Measurements from ENCODE around the gene MAPK8IP1.

DNA sequence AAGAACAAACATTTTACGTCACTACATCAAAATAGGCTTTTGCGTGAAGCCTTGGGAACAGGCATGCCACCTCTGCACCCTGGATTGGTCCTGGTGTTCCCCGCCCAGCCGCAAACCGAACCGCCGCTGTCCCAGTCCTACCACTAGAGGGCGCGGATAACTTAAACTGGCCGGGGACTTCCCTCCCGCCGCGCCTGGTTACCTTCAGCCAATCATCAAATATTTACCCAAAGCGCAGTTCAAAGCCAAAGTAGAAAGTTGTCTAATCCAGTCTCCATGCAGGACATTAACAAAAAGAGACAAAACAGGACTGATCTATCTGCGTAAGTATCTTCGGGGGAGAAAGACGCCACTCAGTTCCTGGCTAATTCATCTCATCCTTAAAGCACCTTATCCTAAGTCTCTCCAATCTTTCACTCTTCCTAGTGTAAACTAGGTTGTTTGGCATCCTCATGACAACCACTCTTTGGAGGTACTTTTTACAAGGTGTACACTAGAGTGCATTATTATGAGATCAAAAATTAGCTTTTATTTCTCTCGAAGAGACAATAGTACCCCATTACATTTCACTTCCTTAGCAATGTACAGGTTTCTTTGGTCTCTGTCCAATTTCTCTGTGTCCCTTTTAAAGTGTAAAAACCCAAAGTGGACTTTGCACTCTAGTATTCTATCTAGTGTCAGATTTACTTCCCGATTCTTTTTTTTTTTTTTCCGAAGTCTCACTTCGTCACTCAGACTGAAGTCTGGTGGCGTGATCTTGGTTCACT, 42.1 kb upstream of the MAPK8IP1 start:
- TF ChIP-seq, protein P1, sequence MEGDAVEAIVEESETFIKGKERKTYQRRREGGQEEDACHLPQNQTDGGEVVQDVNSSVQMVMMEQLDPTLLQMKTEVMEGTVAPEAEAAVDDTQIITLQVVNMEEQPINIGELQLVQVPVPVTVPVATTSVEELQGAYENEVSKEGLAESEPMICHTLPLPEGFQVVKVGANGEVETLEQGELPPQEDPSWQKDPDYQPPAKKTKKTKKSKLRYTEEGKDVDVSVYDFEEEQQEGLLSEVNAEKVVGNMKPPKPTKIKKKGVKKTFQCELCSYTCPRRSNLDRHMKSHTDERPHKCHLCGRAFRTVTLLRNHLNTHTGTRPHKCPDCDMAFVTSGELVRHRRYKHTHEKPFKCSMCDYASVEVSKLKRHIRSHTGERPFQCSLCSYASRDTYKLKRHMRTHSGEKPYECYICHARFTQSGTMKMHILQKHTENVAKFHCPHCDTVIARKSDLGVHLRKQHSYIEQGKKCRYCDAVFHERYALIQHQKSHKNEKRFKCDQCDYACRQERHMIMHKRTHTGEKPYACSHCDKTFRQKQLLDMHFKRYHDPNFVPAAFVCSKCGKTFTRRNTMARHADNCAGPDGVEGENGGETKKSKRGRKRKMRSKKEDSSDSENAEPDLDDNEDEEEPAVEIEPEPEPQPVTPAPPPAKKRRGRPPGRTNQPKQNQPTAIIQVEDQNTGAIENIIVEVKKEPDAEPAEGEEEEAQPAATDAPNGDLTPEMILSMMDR (IDR thresholded peaks at IDR 0.05) = peak; percentile 76 to 97 (median 94)
- TF ChIP-seq POLR2A (IDR thresholded peaks at IDR 0.05) = peak in 1 of 2 donors; percentile 53

Data from thyroid gland (tissue), 4 donors.